Endothelial cell of umbilical vein (primary cell): Measurements from ENCODE around the gene FCN2. TPM values are rescaled to one million over a fixed set of nuclear protein-coding genes. Genes with fewer than 3 reads are reported as not detected.

ENCODE experiments used
- BruUV-seq: library from RNA; stranded (reverse); fragments of 400-500 nt; replicated peaks from 2 replicates; lab custom pipeline; 2021; lab: Mats Ljungman, UMichigan
- CTCF ChIA-PET: fragments of 300-600, 350-600 bp; sonication (Branson Sonifier 250); formaldehyde crosslinking; loops from one replicate; lab custom pipeline; 2021; ENCODE audit warnings: antibody characterized with exemption, inconsistent platforms; lab: Charles Lee
- POLR2A ChIA-PET: fragments of 300-600, 350-600 bp; sonication (Branson Sonifier 250); formaldehyde crosslinking; loops from one replicate; lab custom pipeline; 2021; ENCODE audit warnings: antibody characterized with exemption, inconsistent platforms; lab: Charles Lee
- DNase-seq: peaks from one replicate; pipeline ENCODE4 v3.0.0-alpha.2; 2011; ENCODE audit warnings: low read depth, low spot score
- FAIRE-seq: peaks from 2 replicates; lab custom pipeline; 2011; peaks lifted over from hg19 to GRCh38; lab: Jason Lieb, UNC
- H2AFZ ChIP-seq: 2 replicates; pipeline ENCODE4 v1.6.0; 2012; ENCODE audit warnings: low read depth, low read length, control low read depth, inconsistent platforms
- H3K27ac ChIP-seq: 2 replicates; pipeline ENCODE4 v1.5.1; 2011; ENCODE audit warnings: low read depth, mild to moderate bottlenecking, control low read depth, low read length, moderate library complexity; ENCODE audit not compliant: insufficient read depth
- H3K27me3 ChIP-seq, 2 experiments: 2 replicates each; pipeline versions ENCODE4 v1.6.0 to v1.6.1; 2011; ENCODE audit warnings: low read length in 2 of 2, mixed read lengths in 1 of 2; ENCODE audit not compliant: control insufficient read depth in 2 of 2, insufficient read depth in 2 of 2
- H3K36me3 ChIP-seq, 2 experiments: 2 replicates in 1 of 2; 3 replicates in 1 of 2; pipeline ENCODE4 v1.5.1; 2011; ENCODE audit warnings: low read length in 2 of 2, mild to moderate bottlenecking in 1 of 2, moderate library complexity in 1 of 2; ENCODE audit not compliant: control insufficient read depth in 2 of 2, insufficient read depth in 2 of 2; ENCODE audit errors: extremely low read depth in 1 of 2
- H3K4me1 ChIP-seq: 3 replicates; pipeline ENCODE4 v1.5.1; 2011; ENCODE audit warnings: mild to moderate bottlenecking, low read length; ENCODE audit not compliant: control insufficient read depth, insufficient read depth; ENCODE audit errors: extremely low read depth
- H3K4me2 ChIP-seq: 2 replicates; pipeline ENCODE4 v1.6.1; 2011; ENCODE audit warnings: low read length, control low read depth, mixed read lengths; ENCODE audit not compliant: insufficient read depth
- H3K4me3 ChIP-seq, 3 experiments: fragments of 200-600 bp in 1 of 3; sonication (generic), shearing (Covaris generic) in 1 of 3; replicated peaks in 1 of 3; 2 replicates each; pipeline ENCODE4 v1.5.1; 2011 to 2016; ENCODE audit warnings: control low read depth in 3 of 3, low read length in 3 of 3, mild to moderate bottlenecking in 2 of 3, inconsistent platforms in 1 of 3, low read depth in 1 of 3, moderate library complexity in 1 of 3; ENCODE audit not compliant: insufficient read depth in 1 of 3
- H3K79me2 ChIP-seq: 2 replicates; pipeline ENCODE4 v1.6.0; 2012; ENCODE audit warnings: low read length, inconsistent platforms; ENCODE audit not compliant: control insufficient read depth, insufficient read depth
- H3K9ac ChIP-seq: replicated peaks from 2 replicates; pipeline ENCODE3; 2011; ENCODE audit warnings: low read length, control low read depth; ENCODE audit not compliant: insufficient read depth; ENCODE audit errors: extremely low read depth
- H3K9me1 ChIP-seq: replicated peaks from 3 replicates; pipeline ENCODE4 v1.6.0; 2011; ENCODE audit warnings: mild to moderate bottlenecking, low read length; ENCODE audit not compliant: control insufficient read depth, insufficient read depth; ENCODE audit errors: extremely low read depth
- H3K9me3 ChIP-seq: replicated peaks from 2 replicates; pipeline ENCODE4 v1.5.1; 2012; ENCODE audit warnings: low read length, inconsistent platforms; ENCODE audit not compliant: control insufficient read depth, insufficient read depth
- H4K20me1 ChIP-seq: replicated peaks from 2 replicates; pipeline ENCODE3; 2011; ENCODE audit warnings: mild to moderate bottlenecking, low read length; ENCODE audit not compliant: control insufficient read depth, insufficient read depth; ENCODE audit errors: extremely low read depth
- EZH2 ChIP-seq: IDR thresholded peaks from 2 replicates; pipeline ENCODE4 v1.6.1; 2012; ENCODE audit warnings: borderline replicate concordance, low read depth, mild to moderate bottlenecking, moderate library complexity, low read length, inconsistent platforms; ENCODE audit not compliant: severe bottlenecking
- FOS ChIP-seq: IDR thresholded peaks from 2 replicates; pipeline ENCODE4 v1.6.1; 2011; ENCODE audit warnings: mild to moderate bottlenecking, low read length, moderate library complexity, borderline replicate concordance; ENCODE audit not compliant: insufficient read depth
- GATA2 ChIP-seq: IDR thresholded peaks from 2 replicates; pipeline ENCODE4 v1.7.0; 2011; ENCODE audit warnings: low read depth, mild to moderate bottlenecking, moderate library complexity, mixed read lengths, low read length; ENCODE audit not compliant: insufficient read length, insufficient read depth
- JUN ChIP-seq: IDR thresholded peaks from 2 replicates; pipeline ENCODE4 v1.6.1; 2011; ENCODE audit warnings: borderline replicate concordance, low read depth; ENCODE audit not compliant: insufficient read length, insufficient read depth
- MAX ChIP-seq: IDR thresholded peaks from 2 replicates; pipeline ENCODE4 v1.6.1; 2011; ENCODE audit not compliant: insufficient read depth, insufficient read length
- MYC ChIP-seq: IDR thresholded peaks from one replicate; pipeline ENCODE4 v1.6.1; 2011; ENCODE audit warnings: mild to moderate bottlenecking, low read depth, low read length
- POLR2A ChIP-seq: IDR thresholded peaks from 2 replicates; pipeline ENCODE4 v1.6.1; 2012; ENCODE audit warnings: low read depth, mild to moderate bottlenecking, control low read depth, low read length
- dilution Hi-C: fragments of 300-500 bp; cut with MboI; formaldehyde crosslinking; loops from one replicate; pipeline ENCODE4 v1.15.0; 2019; ENCODE audit warnings: low sequenced_read_pairs; ENCODE audit not compliant: extremely low pct_ligation_motif_present
- intact Hi-C: fragments of 100-400 bp; cut with micrococcal nuclease; formaldehyde crosslinking; loops from one replicate; pipeline ENCODE4 v1.10.0; 2022
- polyA plus RNA-seq, 4 experiments: library from polyadenylated mRNA; depleted of rRNA in 3 of 4; stranded (reverse) in 3 of 4; unstranded in 1 of 4; fragments of >200 nt; gene quantifications; 2 replicates each; pipeline versions ENCODE4 v1.2.1 to v1.2.3, GENCODE V29; 2011 to 2012; ENCODE audit warnings: missing spikeins in 1 of 4
- total RNA-seq: library from RNA; stranded (reverse); gene quantifications from 2 replicates; pipeline ENCODE4 v1.2.3, GENCODE V29; 2021

Gene FCN2
- total and polyA plus RNA-seq, 2 donors (not counting 3 experiments of a cell fraction or from before 2014, with no cell fraction given), result not detected

- no peaks in the 10 kb centered on the region for H3K4me1 ChIP-seq
- no peak overlapping the region for H3K9ac ChIP-seq
- POLR2A ChIA-PET, result no interaction called here
- no peak overlapping the region for H3K27ac ChIP-seq
- no peaks in the 10 kb centered on the region for H3K9me1 ChIP-seq
- no TSS peak for BruUV-seq
- no peak overlapping the region for H3K4me2 ChIP-seq
- dilution Hi-C loops (no loop called here), intact Hi-C loops (no loop called here)
- no peak overlapping the region for H3K4me3 ChIP-seq
- no peaks in the 10 kb centered on the region for H3K79me2 ChIP-seq
- H3K36me3 ChIP-seq, result no peaks in the 10 kb centered on the region
- H3K9me3 ChIP-seq, result no peaks in the 10 kb centered on the region
- no peaks in the 10 kb centered on the region for H3K27me3 ChIP-seq
- no peak for FAIRE-seq
- no peaks in the 10 kb centered on the region for H4K20me1 ChIP-seq
- TF ChIP-seq GATA2, result no peak
- TF ChIP-seq MYC, result no peak
- TF ChIP-seq MAX, result no peak
- CTCF ChIA-PET, result no interaction called here
- H2AFZ ChIP-seq, result no peak overlapping the region
- DNase-seq, result no peak
Observed at GRCh38 chr9:134872482-134873231, 8.0 kb upstream of the FCN2 start.

- ChIA-PET POLR2A (no interaction called here), CTCF (no interaction called here)
- no peaks in the 10 kb centered on the region for H3K9me3 ChIP-seq
- no peaks in the 10 kb centered on the region for H3K79me2 ChIP-seq
- BruUV-seq, result no TSS peak
- DNase-seq (no peak), FAIRE-seq (no peak)
- H3K27me3 ChIP-seq, result no peaks in the 10 kb centered on the region
- H3K36me3 ChIP-seq, result no peaks in the 10 kb centered on the region
- H3K9me1 ChIP-seq, result no peaks in the 10 kb centered on the region
- intact Hi-C loops (no loop called here), dilution Hi-C loops (no loop called here)
- H3K4me3 ChIP-seq, result no peak overlapping the region
- no peak overlapping the region for H3K9ac ChIP-seq
- no peaks in the 10 kb centered on the region for H3K4me1 ChIP-seq
- H3K27ac ChIP-seq, result no peak overlapping the region
- H3K4me2 ChIP-seq, result no peak overlapping the region
- no peak overlapping the region for H2AFZ ChIP-seq
- no peaks in the 10 kb centered on the region for H4K20me1 ChIP-seq
- TF ChIP-seq JUN (no peak), FOS (no peak), MYC (no peak), EZH2 (no peak), POLR2A (no peak), MAX (no peak)
Observed at GRCh38 chr9:134875371-134875770, 5.2 kb upstream of the FCN2 start.
